GM13977 (cell line): ENCODE measurements around the gene ITGB1BP1.
"Not testable (repeated sequence)": the region's sequence is repeated elsewhere in the genome, so short reads cannot be mapped to it uniquely, and the experiment has no call there.

Experiments
- DNase-seq: peaks from one replicate; pipeline ENCODE4 v3.0.0; 2012; ENCODE audit warnings: low spot score
- in situ Hi-C: fragments of 300-500 bp; cut with MboI; formaldehyde crosslinking; loops from one replicate; pipeline ENCODE4 v1.12.0; 2022; ENCODE audit warnings: low sequenced_read_pairs, low pct_unique_long_range_greater_than_20kb, mixed read lengths, inconsistent platforms; ENCODE audit not compliant: unreplicated experiment
- TF ChIP-seq, protein P1 (sequence below): IDR thresholded peaks from 2 replicates; pipeline ENCODE4 v1.5.1; 2012; ENCODE audit warnings: mild to moderate bottlenecking, control low read depth; ENCODE audit not compliant: insufficient read depth; ENCODE audit errors: extremely low read depth, missing control alignments

ITGB1BP1 gene

DNA sequence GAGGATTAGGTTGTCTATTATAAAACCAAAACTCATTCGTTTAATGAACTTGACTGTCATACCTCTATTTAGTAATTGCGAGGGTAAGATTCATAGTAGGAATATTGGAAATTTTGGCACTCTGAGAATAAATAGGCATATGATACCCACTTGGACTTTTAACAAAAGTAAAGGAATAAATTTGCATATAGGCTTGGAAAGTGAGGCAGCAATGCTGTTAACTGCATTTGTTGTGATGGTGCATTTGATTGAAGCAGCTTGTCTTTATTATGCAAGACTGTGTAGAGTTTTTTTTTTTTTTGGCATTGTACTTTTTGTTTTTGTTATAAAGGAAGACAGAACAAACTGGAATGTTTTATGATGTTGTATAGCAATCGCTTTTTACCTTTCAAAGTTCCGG is 18.9 kb downstream of the ITGB1BP1 start:
- no peak for DNase-seq
- TF ChIP-seq, protein P1, sequence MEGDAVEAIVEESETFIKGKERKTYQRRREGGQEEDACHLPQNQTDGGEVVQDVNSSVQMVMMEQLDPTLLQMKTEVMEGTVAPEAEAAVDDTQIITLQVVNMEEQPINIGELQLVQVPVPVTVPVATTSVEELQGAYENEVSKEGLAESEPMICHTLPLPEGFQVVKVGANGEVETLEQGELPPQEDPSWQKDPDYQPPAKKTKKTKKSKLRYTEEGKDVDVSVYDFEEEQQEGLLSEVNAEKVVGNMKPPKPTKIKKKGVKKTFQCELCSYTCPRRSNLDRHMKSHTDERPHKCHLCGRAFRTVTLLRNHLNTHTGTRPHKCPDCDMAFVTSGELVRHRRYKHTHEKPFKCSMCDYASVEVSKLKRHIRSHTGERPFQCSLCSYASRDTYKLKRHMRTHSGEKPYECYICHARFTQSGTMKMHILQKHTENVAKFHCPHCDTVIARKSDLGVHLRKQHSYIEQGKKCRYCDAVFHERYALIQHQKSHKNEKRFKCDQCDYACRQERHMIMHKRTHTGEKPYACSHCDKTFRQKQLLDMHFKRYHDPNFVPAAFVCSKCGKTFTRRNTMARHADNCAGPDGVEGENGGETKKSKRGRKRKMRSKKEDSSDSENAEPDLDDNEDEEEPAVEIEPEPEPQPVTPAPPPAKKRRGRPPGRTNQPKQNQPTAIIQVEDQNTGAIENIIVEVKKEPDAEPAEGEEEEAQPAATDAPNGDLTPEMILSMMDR: no peak
- in situ Hi-C loops: no loop called here

DNA sequence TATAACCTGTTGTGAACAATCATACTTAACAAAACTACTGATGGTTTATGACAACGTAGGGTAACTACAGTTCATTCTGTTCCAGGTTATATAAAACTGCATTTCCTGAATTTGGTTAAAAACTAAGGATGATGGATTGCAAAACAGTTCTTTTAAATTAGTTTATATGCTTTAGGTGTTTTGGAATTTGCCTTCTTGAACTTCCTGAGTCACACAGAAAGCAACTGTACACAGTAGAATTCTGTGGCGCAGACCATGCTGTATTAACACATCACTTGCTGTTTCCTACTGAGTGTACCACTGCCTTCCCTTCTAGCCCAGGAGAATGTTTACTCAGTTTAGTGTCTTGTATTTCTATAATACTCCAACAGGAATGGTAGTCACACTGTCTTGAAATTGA is 19.4 kb downstream of the ITGB1BP1 start:
- in situ Hi-C loops: no loop called here
- TF ChIP-seq, protein P1: no peak
- no peak for DNase-seq

DNA sequence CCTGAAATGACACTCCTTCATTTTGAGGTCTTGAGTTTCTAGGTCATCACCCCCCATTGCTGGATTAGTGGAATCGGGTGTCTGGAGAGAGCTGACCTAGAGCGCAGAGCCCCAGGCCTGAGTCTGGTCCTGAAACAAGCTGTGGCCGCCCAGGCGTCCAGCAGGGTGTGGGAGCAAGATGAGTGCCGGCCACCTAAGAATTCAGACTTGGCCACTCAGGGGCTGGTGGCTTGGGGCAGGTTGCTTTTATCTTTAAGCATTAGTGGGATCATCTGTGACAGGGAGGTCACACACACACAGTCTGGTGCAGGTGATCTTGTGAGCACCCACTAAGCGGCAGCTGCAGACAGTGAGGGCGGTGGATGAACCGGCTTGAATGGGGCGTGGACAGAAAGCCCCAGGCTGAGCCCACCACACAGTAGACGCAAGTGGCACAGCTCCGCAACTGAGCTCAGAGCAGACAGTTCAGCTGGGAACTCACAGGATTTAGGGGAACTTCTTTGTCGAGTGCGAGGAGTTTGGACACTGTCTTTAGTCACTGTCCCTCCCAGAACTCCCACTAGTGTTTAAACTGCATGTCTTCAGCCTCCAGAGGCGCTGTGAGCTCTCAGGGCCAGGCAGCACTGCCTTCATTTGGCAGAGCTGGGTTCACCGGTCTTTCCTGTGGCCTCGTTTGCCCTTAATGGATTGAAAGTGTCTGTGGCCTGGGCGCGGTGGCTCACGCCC is 21.5 kb downstream of the ITGB1BP1 start:
- DNase-seq: no peak
- in situ Hi-C loops: no loop called here
- TF ChIP-seq, protein P1: no peak

DNA sequence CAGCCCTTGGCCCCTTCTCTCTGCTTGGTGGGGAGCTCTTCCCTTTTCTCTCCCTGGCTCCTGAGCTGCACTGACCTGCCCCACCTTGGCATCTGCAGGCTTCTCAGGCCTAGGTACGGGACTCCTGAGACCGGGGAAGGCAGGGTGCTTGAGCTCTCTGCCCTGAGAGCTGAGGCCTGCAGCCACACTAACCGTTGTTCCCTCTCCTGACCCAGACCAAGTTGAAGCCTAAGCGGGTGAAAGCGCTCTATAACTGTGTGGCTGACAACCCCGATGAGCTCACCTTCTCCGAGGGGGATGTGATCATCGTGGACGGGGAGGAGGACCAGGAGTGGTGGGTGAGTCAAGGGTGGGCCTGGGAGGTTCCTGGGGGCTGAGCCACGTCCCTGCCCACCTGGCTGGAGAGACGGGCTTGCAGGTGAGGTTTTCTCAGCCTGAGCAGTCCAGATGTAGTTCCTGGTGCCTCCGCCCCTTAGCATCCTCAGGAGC is 22.2 kb downstream of the ITGB1BP1 start:
- TF ChIP-seq, protein P1: no peak
- in situ Hi-C loops: no loop called here
- no peak for DNase-seq

DNA sequence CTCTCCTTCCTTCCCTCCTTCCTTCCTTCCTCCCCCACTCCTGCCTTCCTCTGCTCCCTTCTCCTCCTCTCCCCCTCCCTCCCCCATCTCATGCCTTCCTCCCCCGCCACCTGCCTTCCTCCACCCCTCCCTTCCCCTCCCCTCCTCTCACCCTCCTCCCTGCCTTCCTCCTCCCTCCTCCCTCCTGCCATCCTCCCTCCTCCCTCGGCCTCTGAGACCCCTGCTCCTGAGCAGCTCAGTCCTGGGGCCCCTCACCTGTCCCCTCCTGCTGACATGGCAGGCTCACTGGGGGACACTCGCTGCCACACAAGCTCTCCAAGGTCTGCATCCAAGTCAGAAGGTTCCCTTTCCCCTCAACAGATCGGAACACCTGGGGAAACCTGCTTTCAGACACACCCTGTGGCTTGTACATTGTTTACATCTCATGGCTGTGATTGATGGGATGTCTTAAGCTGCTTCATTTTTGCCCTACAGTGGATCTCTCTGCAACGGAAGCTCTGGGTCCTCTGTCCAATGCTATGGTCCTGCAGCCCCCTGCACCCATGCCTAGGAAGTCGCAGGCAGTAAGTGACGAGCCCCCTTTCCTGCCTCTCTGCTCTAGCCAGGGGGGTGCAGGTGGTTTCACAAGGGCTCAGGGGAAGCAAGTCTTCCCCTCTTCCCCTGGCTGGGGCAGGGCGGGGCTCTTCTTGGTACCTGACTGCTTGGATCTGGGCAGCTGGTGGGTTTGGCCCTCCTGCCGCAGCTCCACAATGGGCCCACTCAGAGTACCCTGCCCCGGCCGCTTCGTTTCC is 22.9 kb downstream of the ITGB1BP1 start:
- DNase-seq: no peak
- in situ Hi-C loops: no loop called here
- TF ChIP-seq, protein P1: no peak

DNA sequence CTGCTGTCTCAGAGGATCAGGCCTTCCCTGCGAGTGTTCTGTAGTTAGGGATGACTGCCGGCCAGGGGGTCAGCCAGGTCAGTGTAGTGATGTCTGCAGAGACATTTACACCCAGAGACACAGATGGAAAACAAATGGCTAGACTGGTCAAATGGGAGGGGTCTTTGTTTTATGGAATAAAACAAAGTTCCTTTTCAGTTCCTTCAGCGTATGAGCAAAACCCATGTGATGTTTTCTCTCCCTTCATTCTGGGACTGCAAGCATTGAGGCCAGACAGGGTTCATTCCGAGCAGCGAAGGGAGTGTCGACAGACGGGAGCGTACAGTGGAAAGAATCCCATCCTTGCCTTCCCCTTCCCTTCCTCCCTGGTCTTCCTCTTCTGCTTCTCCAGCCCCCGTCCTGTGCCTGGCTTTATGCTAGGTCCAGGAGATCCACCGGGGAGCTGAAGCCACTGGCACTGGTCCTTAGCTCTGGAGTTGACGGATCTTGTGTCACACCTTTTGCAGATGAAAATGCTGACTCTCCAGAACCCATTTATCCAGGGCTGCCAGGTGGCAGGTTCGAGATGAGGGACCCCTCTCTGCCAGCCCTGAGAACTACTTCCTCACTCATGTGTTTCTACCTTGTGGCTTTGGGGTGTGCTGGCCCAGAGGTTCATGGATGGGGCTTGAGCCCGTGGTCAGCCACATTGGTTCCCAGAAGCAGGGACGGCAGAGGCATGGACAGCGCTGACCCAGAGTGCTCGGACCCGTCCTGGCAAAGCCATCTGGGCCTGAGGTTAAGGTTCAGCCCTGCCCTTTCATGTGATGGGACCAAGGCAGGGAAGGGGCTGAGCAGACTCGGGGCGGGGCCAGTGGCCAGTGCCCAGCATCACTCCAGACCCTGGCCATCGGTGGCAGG is 24.2 kb downstream of the ITGB1BP1 start:
- TF ChIP-seq, protein P1: no peak
- in situ Hi-C loops: no loop called here
- no peak for DNase-seq

DNA sequence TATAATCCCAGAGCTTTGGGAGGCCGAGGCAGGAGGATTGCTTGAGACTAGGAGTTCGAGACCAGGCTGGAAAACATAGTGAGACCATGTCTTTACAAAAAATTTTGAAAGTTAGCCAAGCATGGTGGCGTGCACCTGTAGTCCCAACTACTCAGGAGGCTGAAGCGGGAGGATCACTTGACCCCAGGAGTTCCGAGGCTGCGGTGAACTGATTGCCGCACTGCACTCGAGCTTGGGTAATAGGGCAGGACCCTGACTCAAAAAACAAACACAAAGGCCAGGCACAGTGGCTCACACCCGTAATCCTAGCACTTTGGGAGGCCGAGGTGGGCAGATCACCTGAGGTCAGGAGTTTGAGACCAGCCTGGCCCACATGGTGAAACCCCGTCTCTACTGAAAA is 25.1 kb downstream of the ITGB1BP1 start:
- in situ Hi-C loops: not testable (repeated sequence)

More for the DNA sequence above, 25.1 kb downstream of the ITGB1BP1 start:
- not testable (repeated sequence) for DNase-seq
